Measurements from ENCODE around the gene PRKG1. TPM values are rescaled to one million over a fixed set of nuclear protein-coding genes. Genes with fewer than 3 reads are reported as not detected.

Gene PRKG1
- total RNA-seq, 1 experiment from 2014 or later, result 10.4 TPM

DNA sequence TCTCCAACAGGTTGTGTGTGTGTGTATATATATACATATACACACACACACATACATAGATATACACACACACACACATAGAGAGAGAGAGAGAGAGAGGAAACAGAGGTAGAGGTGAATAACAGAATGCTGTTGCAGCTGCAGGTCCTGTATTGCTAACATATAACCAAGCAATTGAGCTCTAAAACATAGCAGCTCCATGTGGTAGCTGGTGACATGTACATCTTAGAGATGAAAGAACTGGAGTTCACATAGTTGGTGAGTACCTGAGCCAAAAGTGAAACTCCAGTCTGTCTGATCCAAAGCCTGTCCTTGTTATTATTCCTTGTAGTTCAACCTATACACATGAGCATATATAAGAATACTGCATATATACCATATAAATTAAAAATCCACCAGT is 778.0 kb downstream of the PRKG1 start:
- no peak overlapping the region for H3K4me3 Mint-ChIP-seq
- H3K9ac ChIP-seq (ENCODE audit: extremely low read depth, insufficient read length, low read length), result no peak overlapping the region
- no peak overlapping the region for H4K91ac ChIP-seq (ENCODE audit: insufficient read length, low read depth, low read length)
- H4K5ac ChIP-seq (ENCODE audit: insufficient read length, low read depth, low read length), result no peak overlapping the region
- no peak overlapping the region for H3K4ac ChIP-seq (ENCODE audit: low read depth, low read length)
- DNase-seq, result no peak
- H3K27ac ChIP-seq (ENCODE audit: insufficient read length, low read depth, low read length), result no peak overlapping the region
- H2BK5ac ChIP-seq (ENCODE audit: insufficient read length, low read length), result no peak overlapping the region
- H3K27me3 ChIP-seq (ENCODE audit: insufficient read depth, low read length), result no peaks in the 10 kb centered on the region
- H4K8ac ChIP-seq (replicated peaks; ENCODE audit: insufficient read length, low read depth, low read length), result no peak overlapping the region
- peaks cover 3% of the 10 kb centered on the region; the same call in 1 of the 2 replicates for H3K27me3 Mint-ChIP-seq (ENCODE audit: low read depth)
- H2BK15ac ChIP-seq (ENCODE audit: low read depth, low read length), result no peak overlapping the region
- H2BK12ac ChIP-seq (ENCODE audit: insufficient read length, low read depth, low read length), result no peak overlapping the region
- H3K4me2 ChIP-seq (ENCODE audit: insufficient read depth, insufficient read length, low read length), result no peak overlapping the region
- no peak overlapping the region for H3K14ac ChIP-seq (ENCODE audit: insufficient read depth, low read length)
- H3K23me2 ChIP-seq (ENCODE audit: insufficient read length, low read depth, low read length, poor library complexity, severe bottlenecking), result no peaks in the 10 kb centered on the region
- H3K4me1 Mint-ChIP-seq, result peaks cover 11 to 24% of the 10 kb centered on the region in 2 experiments
- no peak overlapping the region for H2AFZ ChIP-seq (ENCODE audit: low read length)
- H3K18ac ChIP-seq (ENCODE audit: insufficient read length, low read depth, low read length), result no peak overlapping the region
- no peak overlapping the region for H3T11ph ChIP-seq (ENCODE audit: low read length)
- H2BK120ac ChIP-seq (ENCODE audit: low read depth, low read length, poor library complexity, severe bottlenecking), result no peak overlapping the region
- TF ChIP-seq, protein P1, sequence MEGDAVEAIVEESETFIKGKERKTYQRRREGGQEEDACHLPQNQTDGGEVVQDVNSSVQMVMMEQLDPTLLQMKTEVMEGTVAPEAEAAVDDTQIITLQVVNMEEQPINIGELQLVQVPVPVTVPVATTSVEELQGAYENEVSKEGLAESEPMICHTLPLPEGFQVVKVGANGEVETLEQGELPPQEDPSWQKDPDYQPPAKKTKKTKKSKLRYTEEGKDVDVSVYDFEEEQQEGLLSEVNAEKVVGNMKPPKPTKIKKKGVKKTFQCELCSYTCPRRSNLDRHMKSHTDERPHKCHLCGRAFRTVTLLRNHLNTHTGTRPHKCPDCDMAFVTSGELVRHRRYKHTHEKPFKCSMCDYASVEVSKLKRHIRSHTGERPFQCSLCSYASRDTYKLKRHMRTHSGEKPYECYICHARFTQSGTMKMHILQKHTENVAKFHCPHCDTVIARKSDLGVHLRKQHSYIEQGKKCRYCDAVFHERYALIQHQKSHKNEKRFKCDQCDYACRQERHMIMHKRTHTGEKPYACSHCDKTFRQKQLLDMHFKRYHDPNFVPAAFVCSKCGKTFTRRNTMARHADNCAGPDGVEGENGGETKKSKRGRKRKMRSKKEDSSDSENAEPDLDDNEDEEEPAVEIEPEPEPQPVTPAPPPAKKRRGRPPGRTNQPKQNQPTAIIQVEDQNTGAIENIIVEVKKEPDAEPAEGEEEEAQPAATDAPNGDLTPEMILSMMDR (conservative IDR thresholded peaks at IDR 0.05), result no peak
- no peak overlapping the region for H3K56ac ChIP-seq (ENCODE audit: insufficient read length, low read depth, low read length)
- peaks cover 11% of the 10 kb centered on the region in 2 experiments; a peak in 3 of 5 replicates for H3K9me3 Mint-ChIP-seq
- no peaks in the 10 kb centered on the region for H3K79me1 ChIP-seq (ENCODE audit: insufficient read depth, low read depth, low read length, poor library complexity, severe bottlenecking)
- H2AK5ac ChIP-seq (ENCODE audit: insufficient read length, low read length), result no peak overlapping the region
- no peak overlapping the region for H3K27ac Mint-ChIP-seq
- no peaks in the 10 kb centered on the region for H3K9me3 ChIP-seq (ENCODE audit: control insufficient read depth, low read depth, low read length)
- H3K79me2 ChIP-seq (ENCODE audit: insufficient read depth, low read length), result no peaks in the 10 kb centered on the region
- no peaks in the 10 kb centered on the region for H4K20me1 ChIP-seq (ENCODE audit: control insufficient read depth, insufficient read depth, insufficient read length)
- H3K4me1 ChIP-seq (ENCODE audit: insufficient read depth, low read length), result no peaks in the 10 kb centered on the region
- H3K23ac ChIP-seq (ENCODE audit: insufficient read length, low read depth, low read length), result no peak overlapping the region
- H2BK20ac ChIP-seq (ENCODE audit: low read depth, low read length, poor library complexity, severe bottlenecking), result no peak overlapping the region
- H3K36me3 Mint-ChIP-seq (ENCODE audit: insufficient read depth in 1 of 3, low read depth in 3 of 3), result peaks cover 0 to 19% (median 2%) of the 10 kb centered on the region in 3 experiments; a peak in 3 of 7 replicates

Data from H9 (cell line).